Testis (tissue), 2 donors: ENCODE results near the gene ARRDC1.

Experiments used
- POLR2A ChIP-seq: fragments of 450-650 bp; IDR thresholded peaks from one replicate; pipeline ENCODE4 v1.6.1; 2017; ENCODE audit warnings: antibody characterized with exemption, mild to moderate bottlenecking, moderate library complexity
- TF ChIP-seq, protein P1 (sequence below), 3 experiments: fragments of 450-650 bp in 2 of 3; fragments of 200-600 bp in 1 of 3; sonication (generic) in 1 of 3; IDR thresholded peaks; one replicate each; pipeline ENCODE4 v1.5.1; 2016 to 2019; ENCODE audit warnings: antibody characterized with exemption in 3 of 3, mild to moderate bottlenecking in 2 of 3, moderate library complexity in 1 of 3

DNA sequence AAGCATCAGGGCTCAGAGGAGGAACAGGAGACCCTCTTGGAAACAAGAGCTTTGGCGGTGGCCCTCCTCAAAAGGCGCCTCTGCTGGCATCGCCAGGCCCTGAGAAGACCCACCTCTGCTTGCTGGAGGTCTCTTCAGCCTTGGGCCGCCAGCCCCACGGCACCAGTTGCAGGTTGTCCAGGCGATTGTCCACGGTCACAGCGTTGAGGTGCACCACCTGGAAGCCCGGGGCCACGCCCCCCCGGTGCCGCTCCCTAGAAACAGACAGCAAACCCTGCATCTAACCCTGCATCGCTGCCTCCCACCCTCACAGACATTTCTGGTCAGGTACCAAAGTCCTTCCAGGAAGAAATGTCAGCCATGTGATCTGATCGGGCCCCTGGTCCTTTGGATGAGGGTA, 18.6 kb upstream of the ARRDC1 start:
- TF ChIP-seq POLR2A, result no peak
- TF ChIP-seq, protein P1, sequence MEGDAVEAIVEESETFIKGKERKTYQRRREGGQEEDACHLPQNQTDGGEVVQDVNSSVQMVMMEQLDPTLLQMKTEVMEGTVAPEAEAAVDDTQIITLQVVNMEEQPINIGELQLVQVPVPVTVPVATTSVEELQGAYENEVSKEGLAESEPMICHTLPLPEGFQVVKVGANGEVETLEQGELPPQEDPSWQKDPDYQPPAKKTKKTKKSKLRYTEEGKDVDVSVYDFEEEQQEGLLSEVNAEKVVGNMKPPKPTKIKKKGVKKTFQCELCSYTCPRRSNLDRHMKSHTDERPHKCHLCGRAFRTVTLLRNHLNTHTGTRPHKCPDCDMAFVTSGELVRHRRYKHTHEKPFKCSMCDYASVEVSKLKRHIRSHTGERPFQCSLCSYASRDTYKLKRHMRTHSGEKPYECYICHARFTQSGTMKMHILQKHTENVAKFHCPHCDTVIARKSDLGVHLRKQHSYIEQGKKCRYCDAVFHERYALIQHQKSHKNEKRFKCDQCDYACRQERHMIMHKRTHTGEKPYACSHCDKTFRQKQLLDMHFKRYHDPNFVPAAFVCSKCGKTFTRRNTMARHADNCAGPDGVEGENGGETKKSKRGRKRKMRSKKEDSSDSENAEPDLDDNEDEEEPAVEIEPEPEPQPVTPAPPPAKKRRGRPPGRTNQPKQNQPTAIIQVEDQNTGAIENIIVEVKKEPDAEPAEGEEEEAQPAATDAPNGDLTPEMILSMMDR (IDR thresholded peaks at IDR 0.05), result no peak
